Measurements from ENCODE around the gene SOX13.

Gene SOX13

DNA sequence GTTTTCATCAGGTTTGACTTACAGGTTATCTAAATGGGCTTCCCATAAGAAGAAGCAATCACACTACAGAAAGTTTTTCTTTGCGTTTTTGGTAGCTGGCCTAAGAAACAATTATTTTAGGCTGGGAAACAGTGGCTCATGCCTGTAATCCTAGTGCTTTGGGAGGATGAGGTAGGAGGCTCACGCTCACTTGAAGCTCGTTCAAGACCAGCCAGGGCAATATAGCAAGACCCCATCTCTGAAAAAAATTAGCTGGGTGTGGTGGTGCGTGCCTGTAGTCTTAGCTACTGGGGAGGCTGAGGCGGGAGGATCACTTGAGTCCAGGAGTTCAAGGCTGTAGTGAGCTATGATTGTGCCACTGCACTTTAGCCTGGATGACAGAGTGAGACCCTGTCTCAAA lies 94.8 kb downstream of the SOX13 start:
- TF ChIP-seq, protein P1, sequence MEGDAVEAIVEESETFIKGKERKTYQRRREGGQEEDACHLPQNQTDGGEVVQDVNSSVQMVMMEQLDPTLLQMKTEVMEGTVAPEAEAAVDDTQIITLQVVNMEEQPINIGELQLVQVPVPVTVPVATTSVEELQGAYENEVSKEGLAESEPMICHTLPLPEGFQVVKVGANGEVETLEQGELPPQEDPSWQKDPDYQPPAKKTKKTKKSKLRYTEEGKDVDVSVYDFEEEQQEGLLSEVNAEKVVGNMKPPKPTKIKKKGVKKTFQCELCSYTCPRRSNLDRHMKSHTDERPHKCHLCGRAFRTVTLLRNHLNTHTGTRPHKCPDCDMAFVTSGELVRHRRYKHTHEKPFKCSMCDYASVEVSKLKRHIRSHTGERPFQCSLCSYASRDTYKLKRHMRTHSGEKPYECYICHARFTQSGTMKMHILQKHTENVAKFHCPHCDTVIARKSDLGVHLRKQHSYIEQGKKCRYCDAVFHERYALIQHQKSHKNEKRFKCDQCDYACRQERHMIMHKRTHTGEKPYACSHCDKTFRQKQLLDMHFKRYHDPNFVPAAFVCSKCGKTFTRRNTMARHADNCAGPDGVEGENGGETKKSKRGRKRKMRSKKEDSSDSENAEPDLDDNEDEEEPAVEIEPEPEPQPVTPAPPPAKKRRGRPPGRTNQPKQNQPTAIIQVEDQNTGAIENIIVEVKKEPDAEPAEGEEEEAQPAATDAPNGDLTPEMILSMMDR (conservative IDR thresholded peaks at IDR 0.05; ENCODE audit: low read depth, low read length), result no peak
- DNase-seq (ENCODE audit: low read depth), result no peak
- no peak overlapping the region for H3K4me3 ChIP-seq (ENCODE audit: low read length)

DNA sequence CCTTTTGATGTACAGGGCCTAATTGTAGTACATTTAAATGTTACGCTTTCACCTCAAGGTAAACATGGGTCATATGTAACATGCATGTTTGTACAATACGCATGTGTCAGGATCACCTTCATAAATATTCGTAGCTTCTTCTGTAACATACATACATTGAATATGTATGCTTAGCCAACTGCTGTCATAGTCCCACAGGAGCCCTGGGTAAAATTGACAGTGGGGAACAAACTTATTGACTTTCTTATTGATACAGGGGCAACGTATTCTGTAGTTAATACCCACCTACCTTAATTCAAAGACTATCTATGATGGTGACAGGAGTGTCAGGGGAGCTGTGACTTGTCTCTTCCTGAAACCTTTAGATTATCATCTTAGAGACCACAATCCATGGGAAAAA lies 96.9 kb downstream of the SOX13 start:
- H3K4me3 ChIP-seq (ENCODE audit: low read length), result no peak overlapping the region
- DNase-seq (ENCODE audit: low read depth), result no peak
- TF ChIP-seq, protein P1 (conservative IDR thresholded peaks at IDR 0.05; ENCODE audit: low read depth, low read length), result no peak

DNA sequence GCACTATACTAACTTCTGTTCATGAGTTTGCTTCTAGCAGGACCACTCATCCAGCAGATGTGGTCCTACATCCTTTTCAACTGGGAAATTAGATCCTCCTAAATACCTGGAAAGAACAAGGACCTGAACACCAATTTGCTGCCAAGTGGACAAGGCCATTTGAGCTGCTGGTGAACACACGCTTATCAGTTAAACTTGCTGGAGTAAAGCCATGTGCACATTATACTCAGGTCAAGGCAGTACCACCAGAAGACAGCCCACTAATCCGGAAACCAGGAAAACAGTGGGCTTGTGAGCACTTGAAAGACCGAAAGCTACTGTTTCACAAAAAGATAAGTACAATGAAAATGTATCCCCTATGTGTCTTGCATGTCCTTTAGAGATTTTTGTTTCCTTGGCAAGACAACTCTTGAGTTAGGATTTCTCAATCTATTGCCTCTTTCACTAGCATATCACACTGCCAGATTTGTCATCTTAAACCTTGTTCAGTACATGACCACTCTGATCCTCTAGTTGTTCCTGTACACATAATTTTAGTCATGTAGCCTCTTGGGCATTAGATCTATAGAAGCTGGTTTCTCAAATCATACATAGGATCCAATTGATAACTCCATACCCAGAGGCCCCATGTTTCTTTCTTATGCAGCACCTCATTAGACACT lies 97.7 kb downstream of the SOX13 start:
- TF ChIP-seq, protein P1 (conservative IDR thresholded peaks at IDR 0.05; ENCODE audit: low read depth, low read length), result no peak
- no peak for DNase-seq (ENCODE audit: low read depth)
- no peak overlapping the region for H3K4me3 ChIP-seq (ENCODE audit: low read length)

- TF ChIP-seq, protein P1 (conservative IDR thresholded peaks at IDR 0.05; ENCODE audit: low read depth, low read length), result no peak
- no peak for DNase-seq (ENCODE audit: low read depth)
- H3K4me3 ChIP-seq (ENCODE audit: low read length), result no peak overlapping the region
Observed at GRCh38 chr1:204171751-204172178, 98.8 kb downstream of the SOX13 start.

GRCh38 chr1:204172404-204173029 lies 99.6 kb downstream of the SOX13 start:
- DNase-seq (ENCODE audit: low read depth), result no peak
- TF ChIP-seq, protein P1 (conservative IDR thresholded peaks at IDR 0.05; ENCODE audit: low read depth, low read length), result no peak
- no peak overlapping the region for H3K4me3 ChIP-seq (ENCODE audit: low read length)

GRCh38 chr1:204174958-204175357 lies 102.0 kb downstream of the SOX13 start:
- TF ChIP-seq, protein P1 (conservative IDR thresholded peaks at IDR 0.05; ENCODE audit: low read depth, low read length), result no peak
- no peak for DNase-seq (ENCODE audit: low read depth)

DNA sequence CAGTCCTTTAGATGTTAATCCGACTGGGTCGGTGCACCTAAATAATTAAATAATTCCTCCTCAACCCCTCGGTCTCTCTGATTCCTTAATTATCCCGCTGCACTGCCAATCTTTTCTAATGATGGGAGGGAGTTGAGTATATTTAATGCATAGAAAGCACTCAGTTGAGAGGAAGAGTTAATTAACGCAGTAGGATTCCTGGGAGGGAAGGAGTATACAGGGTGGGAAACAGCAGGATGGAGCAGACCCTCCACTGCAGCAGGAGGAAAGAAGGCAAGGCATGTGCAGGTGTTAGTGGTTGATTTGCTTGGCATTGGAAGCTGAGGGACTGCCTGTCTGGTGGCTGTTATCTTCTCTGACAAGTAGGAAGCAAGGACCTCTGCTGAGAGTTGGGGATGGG lies 103.1 kb downstream of the SOX13 start:
- DNase-seq (ENCODE audit: low read depth), result no peak
- no peak overlapping the region for H3K4me3 ChIP-seq (ENCODE audit: low read length)
- TF ChIP-seq, protein P1 (conservative IDR thresholded peaks at IDR 0.05; ENCODE audit: low read depth, low read length), result no peak

More at GRCh38 chr1:204174958-204175357, 102.0 kb downstream of the SOX13 start:
- no peak overlapping the region for H3K4me3 ChIP-seq (ENCODE audit: low read length)
